Panc1 (cell line): ENCODE measurements around the gene C1orf232. TPM values are rescaled to one million over a fixed set of nuclear protein-coding genes. Genes with fewer than 3 reads are reported as not detected.

Experiments
- ATAC-seq: fragments of 200-7000 bp; cut with Tn5 transposase; 2 replicates; pipeline ENCODE4 v1.9.1; 2020; ENCODE audit warnings: mild to moderate bottlenecking, moderate library complexity
- BruUV-seq: library from RNA; stranded (reverse); fragments of 400-500 nt; replicated peaks from 2 replicates; lab custom pipeline; 2021; lab: Mats Ljungman, UMichigan
- CTCF ChIA-PET: fragments of 300-600 bp; sonication (Branson Sonifier 250); formaldehyde crosslinking; loops from one replicate; lab custom pipeline; 2022; ENCODE audit warnings: antibody characterized with exemption; lab: Charles Lee
- POLR2A ChIA-PET: fragments of 300-600 bp; sonication (Branson Sonifier 250); formaldehyde crosslinking; loops from one replicate; lab custom pipeline; 2022; ENCODE audit warnings: antibody characterized with exemption; lab: Charles Lee
- DNase-seq: peaks from one replicate; pipeline ENCODE4 v3.0.0-alpha.2; 2010; ENCODE audit warnings: low read depth, low spot score
- H3K27ac ChIP-seq: 2 replicates; pipeline ENCODE4 v1.5.1; 2011; ENCODE audit warnings: mild to moderate bottlenecking, low read length, inconsistent platforms
- H3K27me3 ChIP-seq: fragments of 200-500 bp; sonication (Bioruptor generic); 2 replicates; pipeline ENCODE4 v1.6.0; 2014; ENCODE audit warnings: low read length, inconsistent platforms; ENCODE audit not compliant: control insufficient read depth, insufficient read depth
- H3K36me3 ChIP-seq: fragments of 200-500 bp; sonication (Bioruptor generic); 2 replicates; pipeline ENCODE4 v1.5.1; 2014; ENCODE audit warnings: inconsistent platforms, mild to moderate bottlenecking, low read length, moderate library complexity; ENCODE audit not compliant: control insufficient read depth, insufficient read depth
- H3K4me1 ChIP-seq: 2 replicates; pipeline ENCODE4 v1.5.1; 2011; ENCODE audit warnings: inconsistent platforms, mild to moderate bottlenecking, low read length, moderate library complexity; ENCODE audit not compliant: control insufficient read depth, insufficient read depth
- H3K4me3 ChIP-seq, 2 experiments: 2 replicates each; pipeline ENCODE4 v1.5.1; 2011 to 2012; ENCODE audit warnings: low read depth in 2 of 2, low read length in 2 of 2, mild to moderate bottlenecking in 2 of 2, inconsistent platforms in 1 of 2, moderate library complexity in 1 of 2
- H3K9me3 ChIP-seq: fragments of 200-500 bp; sonication (Bioruptor generic); 2 replicates; pipeline ENCODE4 v1.5.1; 2014; ENCODE audit warnings: low read depth, mild to moderate bottlenecking, inconsistent platforms, low read length, moderate library complexity; ENCODE audit not compliant: control insufficient read depth, insufficient read depth
- POLR2AphosphoS5 ChIP-seq: IDR thresholded peaks from 2 replicates; pipeline ENCODE4 v1.6.1; 2012; ENCODE audit warnings: mild to moderate bottlenecking, low read depth, low read length, moderate library complexity
- SIN3A ChIP-seq: IDR thresholded peaks from 2 replicates; pipeline ENCODE4 v1.6.1; 2012; ENCODE audit warnings: low read depth, mild to moderate bottlenecking, low read length, moderate library complexity, borderline replicate concordance; ENCODE audit not compliant: insufficient read depth
- TCF7L2 ChIP-seq: IDR thresholded peaks from 2 replicates; pipeline ENCODE4 v1.6.1; 2011; ENCODE audit warnings: mild to moderate bottlenecking, low read depth, low read length, inconsistent platforms
- in situ Hi-C: cut with HindIII; loops from 2 replicates; pipeline ENCODE4 v1.10.0; 2016; ENCODE audit warnings: low sequenced_read_pairs, low pct_unique_long_range_greater_than_20kb
- intact Hi-C: fragments of 100-400 bp; cut with micrococcal nuclease; formaldehyde crosslinking; loops from one replicate; pipeline ENCODE4 v1.10.0; 2022; ENCODE audit not compliant: unreplicated experiment
- total RNA-seq: library from RNA; stranded (reverse); gene quantifications from one replicate; pipeline ENCODE4 v1.2.1, GENCODE V29; 2021; ENCODE audit not compliant: unreplicated experiment
- TF ChIP-seq, protein P1 (sequence below), 2 experiments: IDR thresholded peaks; 2 replicates each; pipeline ENCODE4 v1.6.1; 2011 to 2012; ENCODE audit warnings: low read depth in 2 of 2, control low read depth in 1 of 2, low read length in 1 of 2, mild to moderate bottlenecking in 1 of 2, moderate library complexity in 1 of 2; ENCODE audit not compliant: insufficient read depth in 1 of 2
- TF ChIP-seq, protein P2 (sequence below): fragments of 450-650 bp; IDR thresholded peaks from 2 replicates; pipeline ENCODE4 v1.5.1; 2017; ENCODE audit warnings: mild to moderate bottlenecking

C1orf232 gene
- total RNA-seq, 1 experiment from 2014 or later, result not detected

DNA sequence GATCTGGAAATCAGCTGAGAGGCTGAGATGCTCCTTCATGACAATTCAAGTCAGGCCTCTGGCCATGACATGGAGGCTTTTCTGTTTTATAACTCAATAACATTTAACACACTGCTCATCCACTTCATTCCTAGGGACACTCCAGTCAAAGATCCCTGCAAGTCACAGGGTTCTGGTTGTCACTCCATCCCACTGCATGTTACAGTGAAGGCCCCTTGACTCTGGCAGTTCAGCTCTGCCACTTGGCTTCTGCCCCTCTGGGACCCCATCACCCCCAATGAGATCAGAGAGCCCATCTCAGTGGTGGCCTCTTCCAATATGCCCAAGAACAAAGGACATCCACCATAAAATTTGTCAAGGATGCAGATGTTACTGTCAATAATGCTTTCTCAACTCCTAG, 19.9 kb downstream of the C1orf232 start:
- no TSS peak for BruUV-seq
- Histone ChIP-seq H3K9me3 (no peaks in the 10 kb centered on the region), H3K4me1 (no peaks in the 10 kb centered on the region), H3K36me3 (no peaks in the 10 kb centered on the region), H3K4me3 (no peak overlapping the region), H3K27ac (no peak overlapping the region), H3K27me3 (no peaks in the 10 kb centered on the region)
- DNase-seq (no peak), ATAC-seq (no peak)
- in situ Hi-C loops (no loop called here), intact Hi-C loops (loop anchor here (5.0 kb wide), 1 partner anchor 112 kb away; no protein-coding TSS in a partner anchor)
- TF ChIP-seq POLR2AphosphoS5 (no peak), SIN3A (no peak), TCF7L2 (no peak)
- TF ChIP-seq, protein P1, sequence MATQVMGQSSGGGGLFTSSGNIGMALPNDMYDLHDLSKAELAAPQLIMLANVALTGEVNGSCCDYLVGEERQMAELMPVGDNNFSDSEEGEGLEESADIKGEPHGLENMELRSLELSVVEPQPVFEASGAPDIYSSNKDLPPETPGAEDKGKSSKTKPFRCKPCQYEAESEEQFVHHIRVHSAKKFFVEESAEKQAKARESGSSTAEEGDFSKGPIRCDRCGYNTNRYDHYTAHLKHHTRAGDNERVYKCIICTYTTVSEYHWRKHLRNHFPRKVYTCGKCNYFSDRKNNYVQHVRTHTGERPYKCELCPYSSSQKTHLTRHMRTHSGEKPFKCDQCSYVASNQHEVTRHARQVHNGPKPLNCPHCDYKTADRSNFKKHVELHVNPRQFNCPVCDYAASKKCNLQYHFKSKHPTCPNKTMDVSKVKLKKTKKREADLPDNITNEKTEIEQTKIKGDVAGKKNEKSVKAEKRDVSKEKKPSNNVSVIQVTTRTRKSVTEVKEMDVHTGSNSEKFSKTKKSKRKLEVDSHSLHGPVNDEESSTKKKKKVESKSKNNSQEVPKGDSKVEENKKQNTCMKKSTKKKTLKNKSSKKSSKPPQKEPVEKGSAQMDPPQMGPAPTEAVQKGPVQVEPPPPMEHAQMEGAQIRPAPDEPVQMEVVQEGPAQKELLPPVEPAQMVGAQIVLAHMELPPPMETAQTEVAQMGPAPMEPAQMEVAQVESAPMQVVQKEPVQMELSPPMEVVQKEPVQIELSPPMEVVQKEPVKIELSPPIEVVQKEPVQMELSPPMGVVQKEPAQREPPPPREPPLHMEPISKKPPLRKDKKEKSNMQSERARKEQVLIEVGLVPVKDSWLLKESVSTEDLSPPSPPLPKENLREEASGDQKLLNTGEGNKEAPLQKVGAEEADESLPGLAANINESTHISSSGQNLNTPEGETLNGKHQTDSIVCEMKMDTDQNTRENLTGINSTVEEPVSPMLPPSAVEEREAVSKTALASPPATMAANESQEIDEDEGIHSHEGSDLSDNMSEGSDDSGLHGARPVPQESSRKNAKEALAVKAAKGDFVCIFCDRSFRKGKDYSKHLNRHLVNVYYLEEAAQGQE (IDR thresholded peaks at IDR 0.05; ENCODE audit: insufficient read depth in 1 of 2, low read depth in 2 of 2, low read length in 1 of 2), result no peak
- TF ChIP-seq, protein P2, sequence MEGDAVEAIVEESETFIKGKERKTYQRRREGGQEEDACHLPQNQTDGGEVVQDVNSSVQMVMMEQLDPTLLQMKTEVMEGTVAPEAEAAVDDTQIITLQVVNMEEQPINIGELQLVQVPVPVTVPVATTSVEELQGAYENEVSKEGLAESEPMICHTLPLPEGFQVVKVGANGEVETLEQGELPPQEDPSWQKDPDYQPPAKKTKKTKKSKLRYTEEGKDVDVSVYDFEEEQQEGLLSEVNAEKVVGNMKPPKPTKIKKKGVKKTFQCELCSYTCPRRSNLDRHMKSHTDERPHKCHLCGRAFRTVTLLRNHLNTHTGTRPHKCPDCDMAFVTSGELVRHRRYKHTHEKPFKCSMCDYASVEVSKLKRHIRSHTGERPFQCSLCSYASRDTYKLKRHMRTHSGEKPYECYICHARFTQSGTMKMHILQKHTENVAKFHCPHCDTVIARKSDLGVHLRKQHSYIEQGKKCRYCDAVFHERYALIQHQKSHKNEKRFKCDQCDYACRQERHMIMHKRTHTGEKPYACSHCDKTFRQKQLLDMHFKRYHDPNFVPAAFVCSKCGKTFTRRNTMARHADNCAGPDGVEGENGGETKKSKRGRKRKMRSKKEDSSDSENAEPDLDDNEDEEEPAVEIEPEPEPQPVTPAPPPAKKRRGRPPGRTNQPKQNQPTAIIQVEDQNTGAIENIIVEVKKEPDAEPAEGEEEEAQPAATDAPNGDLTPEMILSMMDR, result no peak
- CTCF ChIA-PET, result interaction anchor here (1.2 kb wide), 1 partner anchor 113 kb away, joined by 3 read pairs; no protein-coding TSS in a partner anchor
- POLR2A ChIA-PET, result no interaction called here

DNA sequence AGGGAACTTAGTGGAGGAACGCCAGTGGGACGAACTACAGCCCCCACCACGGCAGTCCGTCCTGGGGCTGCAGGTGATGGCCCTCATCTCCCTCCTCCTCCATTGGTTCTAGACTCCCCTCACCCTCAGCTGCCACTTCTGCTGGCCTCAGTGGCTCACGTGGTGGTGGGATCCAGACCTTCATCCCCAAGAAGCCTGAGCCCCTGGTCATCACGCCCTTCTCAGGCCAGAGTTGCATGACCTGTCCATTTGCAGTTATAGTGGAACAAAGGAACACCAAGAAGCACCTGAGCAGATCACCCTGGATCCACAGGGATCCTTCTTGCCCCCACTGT, 22.8 kb downstream of the C1orf232 start:
- H3K27me3 ChIP-seq, result no peaks in the 10 kb centered on the region
- ChIA-PET CTCF (interaction anchor here (0.9 to 1.8 kb wide), 3 partner anchors 39 to 110 kb away, joined by 3 to 17 read pairs (median 8); partner anchors contain the start of gene CEP85), POLR2A (no interaction called here)
- H3K36me3 ChIP-seq, result no peaks in the 10 kb centered on the region
- H3K9me3 ChIP-seq, result no peaks in the 10 kb centered on the region
- in situ Hi-C loops, result no loop called here
- no peak for DNase-seq
- H3K4me3 ChIP-seq, result no peak overlapping the region
- H3K27ac ChIP-seq, result no peak overlapping the region
- intact Hi-C loops, result loop anchor here (1.0 to 5.0 kb wide), 2 partner anchors 41 to 109 kb away; no protein-coding TSS in a partner anchor
- ATAC-seq, result no peak
- no TSS peak for BruUV-seq
- 0 out of 2 replicates have a peak, but pooled peaks cover 4% of the 10 kb centered on the region for H3K4me1 ChIP-seq
- no peak for TF ChIP-seq TCF7L2
- TF ChIP-seq, protein P1 (IDR thresholded peaks at IDR 0.05; ENCODE audit: insufficient read depth in 1 of 2, low read depth in 2 of 2, low read length in 1 of 2), result no peak
- TF ChIP-seq, protein P2, result no peak
- no peak for TF ChIP-seq POLR2AphosphoS5
- TF ChIP-seq SIN3A, result no peak
